GM19240 (cell line): Measurements from ENCODE around the gene DIP2C.
"Not testable (repeated sequence)": the region's sequence is repeated elsewhere in the genome, so short reads cannot be mapped to it uniquely, and the experiment has no call there.

Source experiments
- DNase-seq: peaks from one replicate; pipeline ENCODE4 v3.0.0; 2011; ENCODE audit warnings: low spot score; ENCODE audit not compliant: insufficient read length

Gene DIP2C

GRCh38 chr10:519716-520401, 169.6 kb downstream of the DIP2C start:
- DNase-seq, result no peak

GRCh38 chr10:519055-519715, 170.3 kb downstream of the DIP2C start:
- no peak for DNase-seq

GRCh38 chr10:517872-518475, 171.5 kb downstream of the DIP2C start:
- DNase-seq, result no peak

- no peak for DNase-seq
These were observed 172.1 kb downstream of the DIP2C start for GRCh38 chr10:517241-517830.

- no peak for DNase-seq
These were observed 172.7 kb downstream of the DIP2C start for GRCh38 chr10:516764-517163.

- DNase-seq, result no peak
These were observed 173.8 kb downstream of the DIP2C start for GRCh38 chr10:515674-516073.

- no peak for DNase-seq
These were observed 175.3 kb downstream of the DIP2C start for GRCh38 chr10:514137-514671.

- peak; percentile 23 for DNase-seq
These were observed 176.1 kb downstream of the DIP2C start for GRCh38 chr10:513393-513792.

GRCh38 chr10:512661-513060, 176.8 kb downstream of the DIP2C start:
- DNase-seq, result not testable (repeated sequence)

- no peak for DNase-seq
These were observed 177.6 kb downstream of the DIP2C start for GRCh38 chr10:511849-512191.

GRCh38 chr10:511101-511848, 178.2 kb downstream of the DIP2C start:
- DNase-seq, result peak; percentile 75

GRCh38 chr10:510415-510881, 179.0 kb downstream of the DIP2C start:
- DNase-seq, result no peak

GRCh38 chr10:509361-510102, 179.9 kb downstream of the DIP2C start:
- no peak for DNase-seq

- no peak for DNase-seq
These were observed 180.7 kb downstream of the DIP2C start for GRCh38 chr10:508726-509125.

- DNase-seq, result no peak
These were observed 181.5 kb downstream of the DIP2C start for GRCh38 chr10:507908-508444.

GRCh38 chr10:507355-507699, 182.1 kb downstream of the DIP2C start:
- DNase-seq, result no peak

- DNase-seq, result no peak
These were observed 182.8 kb downstream of the DIP2C start for GRCh38 chr10:506451-507354.

- no peak for DNase-seq
These were observed 184.0 kb downstream of the DIP2C start for GRCh38 chr10:505419-505818.

GRCh38 chr10:504806-505205, 184.7 kb downstream of the DIP2C start:
- no peak for DNase-seq
